Glomerular endothelial cell (primary cell): ENCODE measurements around the gene HNRNPAB. TPM values are rescaled to one million over a fixed set of nuclear protein-coding genes. Genes with fewer than 3 reads are reported as not detected.
"Not testable (repeated sequence)": the region's sequence is repeated elsewhere in the genome, so short reads cannot be mapped to it uniquely, and the experiment has no call there.

ENCODE experiments used
- DNase-seq: peaks from one replicate; pipeline ENCODE4 v3.0.0-alpha.2; 2011; ENCODE audit warnings: low read depth, low spot score; ENCODE audit errors: extremely low read depth
- total RNA-seq: library from RNA; depleted of rRNA; stranded (reverse); fragments of >200 nt; gene quantifications from 2 replicates; pipeline ENCODE4 v1.2.3, GENCODE V29; 2015

HNRNPAB gene
- total RNA-seq, 1 donor from 2014 or later = 146 TPM

- no peak for DNase-seq
Measured at GRCh38 chr5:178228609-178229008, 24.3 kb downstream of the HNRNPAB start.

GRCh38 chr5:178229111-178229510, 24.8 kb downstream of the HNRNPAB start:
- not testable (repeated sequence) for DNase-seq

DNA sequence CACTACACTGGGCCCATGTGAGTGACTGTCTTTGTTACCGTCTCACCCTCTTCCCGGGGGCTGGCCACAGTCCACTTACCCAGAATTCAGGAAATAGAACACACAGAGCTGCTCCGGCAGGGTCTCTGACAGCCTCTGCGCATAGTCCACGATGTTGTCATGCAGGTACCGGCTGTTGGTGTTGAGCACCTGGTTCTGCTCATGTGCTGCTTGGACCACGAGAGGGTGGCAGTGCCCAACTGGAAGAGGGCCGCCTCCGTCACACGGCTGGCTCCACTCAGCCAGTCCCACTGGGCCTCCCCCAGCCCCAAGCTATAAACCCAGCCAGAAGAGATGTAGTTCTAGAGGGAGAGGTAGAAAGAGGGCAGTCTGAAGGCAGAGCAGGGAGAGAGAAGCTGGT, 25.5 kb downstream of the HNRNPAB start:
- no peak for DNase-seq

- DNase-seq = no peak
Measured at GRCh38 chr5:178230879-178231538, 26.7 kb downstream of the HNRNPAB start.

- DNase-seq = no peak
Measured at GRCh38 chr5:178231539-178232123, 27.3 kb downstream of the HNRNPAB start.

- DNase-seq = no peak
Measured at GRCh38 chr5:178232124-178232919, 28.0 kb downstream of the HNRNPAB start, which contains the start of gene PHYKPL. Gene PHYKPL, minus strand, starts transcription at chr5:178232802. Its CDS starts 252 bp downstream, at chr5:178232550.

GRCh38 chr5:178232920-178233429, 28.6 kb downstream of the HNRNPAB start:
- DNase-seq = no peak

DNA sequence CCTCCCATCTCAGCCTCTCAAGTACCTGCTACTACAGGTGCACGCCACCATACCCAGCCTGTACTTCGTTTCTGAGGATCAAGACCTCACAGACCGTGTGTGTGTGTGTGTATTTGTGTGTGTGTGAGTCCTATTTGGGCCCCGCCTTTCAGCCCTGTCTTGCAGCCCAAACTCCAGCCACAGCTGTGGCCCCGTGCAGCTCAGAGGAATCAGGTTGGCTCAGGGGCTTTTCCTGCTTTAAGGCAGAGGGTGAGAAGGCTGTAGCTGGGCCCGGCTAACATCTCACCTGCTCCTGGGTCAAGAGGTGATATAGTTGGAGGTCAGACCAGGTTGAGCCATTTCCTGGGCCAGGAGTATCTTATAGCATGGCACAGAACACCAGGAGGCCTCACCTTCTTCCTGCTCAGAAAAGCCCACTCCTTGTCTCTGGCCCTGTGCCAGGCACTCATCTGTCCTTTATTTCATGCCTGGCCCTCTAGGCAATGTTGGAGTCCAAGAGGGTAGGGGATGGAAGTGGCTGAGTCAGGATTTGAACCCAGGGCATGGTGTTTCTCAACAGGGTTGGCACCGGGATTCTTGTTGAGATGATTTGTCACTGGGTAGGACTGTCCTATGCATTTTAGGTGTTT, 29.9 kb downstream of the HNRNPAB start:
- DNase-seq = no peak

- peak; percentile 16 for DNase-seq
Measured at GRCh38 chr5:178234750-178235587, 30.6 kb downstream of the HNRNPAB start.

GRCh38 chr5:178235588-178235974, 31.2 kb downstream of the HNRNPAB start:
- DNase-seq = no peak

DNA sequence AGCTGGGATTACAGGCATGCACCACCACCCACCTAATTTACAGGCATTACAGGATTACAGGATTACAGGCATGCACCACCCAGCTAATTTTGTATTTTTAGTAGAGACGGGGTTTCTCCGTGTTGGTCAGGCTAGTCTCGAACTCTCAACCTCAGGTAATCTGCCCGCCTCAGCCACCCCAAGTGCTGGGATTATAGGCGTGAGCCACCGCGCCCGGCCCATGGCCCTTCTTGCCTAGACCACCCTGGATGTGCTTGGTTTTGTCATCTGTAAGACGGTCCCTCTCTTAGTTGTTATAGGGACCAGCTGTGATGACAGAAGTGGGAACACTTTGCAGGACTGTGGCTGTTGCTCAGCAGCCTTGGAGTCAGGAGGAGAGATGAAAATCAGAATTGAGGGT, 31.8 kb downstream of the HNRNPAB start:
- DNase-seq = no peak

DNA sequence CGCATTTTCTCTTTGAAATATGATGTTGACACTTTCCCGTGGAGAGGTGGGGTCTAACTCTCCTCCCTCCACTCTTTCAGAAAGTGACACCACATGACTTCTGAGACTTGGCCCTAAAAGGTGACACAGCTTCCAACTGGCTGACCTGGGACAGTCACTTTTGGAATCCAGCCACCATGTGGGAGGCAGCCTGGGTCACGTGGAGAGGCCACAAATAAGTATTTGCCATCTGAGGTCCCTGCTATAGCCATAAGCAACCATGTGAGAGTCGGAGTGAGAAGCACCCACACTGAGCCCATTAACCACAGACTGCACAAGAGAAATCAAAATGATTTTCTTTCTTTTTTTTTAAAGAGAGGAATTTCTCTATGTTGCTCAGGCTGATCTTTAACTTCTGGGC, 32.3 kb downstream of the HNRNPAB start:
- DNase-seq = no peak

GRCh38 chr5:178237431-178238312, 33.3 kb downstream of the HNRNPAB start:
- DNase-seq = no peak

DNA sequence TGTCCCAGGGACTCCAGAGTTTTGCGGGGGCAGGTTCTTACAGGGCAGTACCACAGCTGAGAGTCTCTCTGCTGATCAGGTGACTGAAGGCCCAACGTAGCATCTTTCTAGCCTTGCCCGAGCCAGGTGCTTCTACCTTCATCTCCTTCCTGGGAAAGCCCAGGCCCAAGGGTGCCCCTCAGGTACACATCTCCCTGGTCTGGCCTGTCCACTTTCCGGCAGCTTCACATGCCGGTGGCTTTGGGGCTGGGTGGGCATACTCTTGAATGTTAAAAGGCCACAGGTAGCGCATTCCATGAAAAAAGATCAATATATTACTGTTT, 33.9 kb downstream of the HNRNPAB start:
- no peak for DNase-seq

- DNase-seq = no peak
Measured at GRCh38 chr5:178238711-178239592, 34.6 kb downstream of the HNRNPAB start.

DNA sequence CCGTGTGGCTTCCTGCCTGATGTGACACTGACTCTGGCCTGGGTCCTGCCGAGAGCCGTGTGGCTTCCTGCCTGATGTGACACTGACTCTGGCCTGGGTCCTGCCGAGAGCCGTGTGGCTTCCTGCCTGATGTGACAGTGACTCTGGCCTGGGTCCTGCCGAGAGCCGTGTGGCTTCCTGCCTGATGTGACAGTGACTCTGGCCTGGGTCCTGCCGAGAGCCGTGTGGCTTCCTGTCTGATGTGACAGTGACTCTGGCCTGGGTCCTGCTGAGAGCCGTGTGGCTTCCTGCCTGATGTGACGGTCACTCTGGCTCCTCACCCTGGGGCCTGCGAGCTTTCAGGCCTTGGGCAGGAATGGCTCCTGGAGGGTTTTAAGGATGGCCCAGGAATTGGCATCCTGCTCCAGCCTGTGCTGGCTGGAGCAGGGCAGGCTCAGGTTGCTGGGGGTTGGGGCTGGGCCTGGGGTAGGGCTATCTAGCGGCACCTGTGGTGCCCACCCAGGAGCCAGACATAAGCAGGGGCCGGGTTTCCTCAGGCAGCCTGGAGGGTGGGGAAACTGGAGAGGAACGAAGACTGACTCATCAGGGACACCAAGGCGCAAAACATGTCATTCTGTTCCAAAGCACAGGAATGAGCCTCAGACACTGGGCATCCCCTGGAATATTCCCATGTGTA, 35.4 kb downstream of the HNRNPAB start:
- not testable (repeated sequence) for DNase-seq

DNA sequence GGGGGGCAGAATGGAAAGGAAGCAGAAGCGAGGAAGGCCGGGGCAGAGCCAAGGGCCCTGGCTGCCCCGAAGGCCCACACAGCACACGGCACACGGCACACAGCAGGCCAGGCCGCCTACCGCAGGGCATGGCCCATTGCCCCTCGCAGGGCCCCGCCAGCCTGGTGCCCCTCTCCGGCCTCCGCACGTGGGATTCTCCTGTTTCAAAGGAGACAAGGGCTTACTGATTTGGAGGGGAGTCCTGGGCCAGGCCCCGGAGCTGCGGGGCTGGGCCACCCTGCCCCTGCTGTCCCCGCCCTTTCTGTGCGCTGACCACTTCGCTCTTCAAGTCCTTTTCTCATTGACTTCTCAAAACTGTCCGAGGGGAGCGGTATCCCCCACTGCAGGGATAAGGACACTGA, 36.0 kb downstream of the HNRNPAB start:
- no peak for DNase-seq

- no peak for DNase-seq
Measured at GRCh38 chr5:178240766-178241165, 36.4 kb downstream of the HNRNPAB start.
